Ecto neural progenitor cell (in vitro differentiated cells): ENCODE data around the gene EZH2.

Source experiments
- DNase-seq: peaks from one replicate; pipeline ENCODE4 v3.0.0-alpha.2; 2018; ENCODE audit warnings: low spot score

EZH2 gene

DNA sequence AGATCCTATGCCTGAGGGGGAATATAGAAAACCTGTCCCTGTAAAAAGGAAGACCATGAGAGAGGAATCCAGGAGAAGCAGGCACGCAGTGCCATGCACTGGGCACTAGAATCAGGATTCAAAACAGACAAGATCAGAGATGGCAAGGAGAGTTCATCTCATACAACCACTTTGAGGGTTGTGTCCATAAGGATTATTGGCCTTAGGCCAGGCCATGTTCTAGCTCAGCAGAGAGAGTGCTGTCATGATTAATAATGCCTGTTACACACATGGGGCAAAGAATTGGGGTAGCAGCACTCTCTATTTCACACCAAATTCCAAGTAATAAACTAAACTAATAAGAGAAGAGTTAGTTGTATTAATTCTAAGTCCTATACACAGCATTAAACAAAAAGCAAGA is 29.1 kb downstream of the EZH2 start:
- no peak for DNase-seq

DNA sequence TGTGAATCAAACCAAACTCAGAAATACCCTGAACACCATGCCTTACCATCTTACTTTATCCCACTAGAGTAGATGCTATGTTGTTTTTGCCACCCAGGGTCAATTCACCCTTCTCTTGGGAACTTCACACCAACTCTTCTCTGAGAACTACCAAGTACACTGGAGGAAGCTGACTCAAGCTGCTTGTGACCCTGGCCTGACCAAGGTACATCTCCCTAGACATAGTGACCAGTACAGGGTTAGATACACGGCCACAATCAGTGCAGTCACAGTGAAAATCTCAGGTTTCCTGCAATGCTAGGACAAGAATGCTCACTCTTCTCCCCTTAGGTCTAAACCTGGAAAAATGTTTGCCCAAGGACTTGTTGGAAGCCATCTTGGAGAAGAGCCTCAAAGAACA is 31.8 kb downstream of the EZH2 start:
- DNase-seq: no peak

DNA sequence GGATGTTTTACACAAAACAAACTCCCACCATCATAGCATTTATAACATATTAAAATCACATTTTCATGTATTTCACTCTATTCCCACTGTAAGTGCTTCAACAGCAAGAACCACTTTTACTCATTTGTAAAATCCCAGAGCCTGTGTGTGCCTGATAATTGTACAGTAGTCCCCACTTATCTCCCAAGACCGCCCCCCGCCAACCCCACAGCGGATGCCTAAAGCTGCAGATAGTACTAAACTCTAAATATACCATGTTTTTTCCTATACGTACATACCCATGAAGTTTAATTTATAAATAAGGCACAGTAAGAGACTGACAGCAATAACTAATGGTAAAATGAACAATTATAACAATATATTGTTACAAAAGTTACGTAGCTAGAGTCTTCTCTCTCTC is 33.5 kb downstream of the EZH2 start:
- DNase-seq: no peak

DNA sequence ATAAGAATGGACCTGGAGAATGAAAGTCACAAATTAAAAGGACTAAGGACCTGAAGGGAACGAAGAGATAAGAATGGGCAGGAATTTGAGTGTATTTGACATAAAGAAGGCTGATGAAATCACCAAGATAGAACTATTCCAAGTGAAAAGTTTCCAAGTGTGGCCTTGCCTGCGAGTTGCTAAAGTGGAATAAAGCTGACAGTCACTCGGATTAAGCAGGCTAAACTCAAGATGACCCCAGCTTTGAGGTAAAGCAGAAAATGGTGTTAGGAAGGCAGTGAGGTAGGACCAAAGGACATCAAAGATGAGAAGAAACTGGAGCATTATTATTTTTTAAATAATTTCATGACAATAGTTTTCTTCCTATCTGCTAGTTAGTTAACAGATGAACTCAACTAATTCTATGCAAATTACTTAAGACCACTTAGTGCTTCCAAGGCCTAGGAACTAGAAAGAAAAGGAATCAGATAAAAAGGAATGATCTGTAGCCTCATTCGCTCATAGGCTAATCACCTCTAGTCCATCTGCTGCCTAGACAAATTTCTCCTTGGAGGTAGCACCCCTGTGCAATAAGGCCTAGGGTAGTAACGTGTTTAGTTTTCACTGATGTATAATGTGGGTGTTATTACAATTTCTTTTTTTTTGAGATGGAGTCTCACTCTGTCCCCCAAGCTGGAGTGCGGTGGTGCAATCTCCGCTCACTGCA is 34.5 kb downstream of the EZH2 start:
- no peak for DNase-seq

DNA sequence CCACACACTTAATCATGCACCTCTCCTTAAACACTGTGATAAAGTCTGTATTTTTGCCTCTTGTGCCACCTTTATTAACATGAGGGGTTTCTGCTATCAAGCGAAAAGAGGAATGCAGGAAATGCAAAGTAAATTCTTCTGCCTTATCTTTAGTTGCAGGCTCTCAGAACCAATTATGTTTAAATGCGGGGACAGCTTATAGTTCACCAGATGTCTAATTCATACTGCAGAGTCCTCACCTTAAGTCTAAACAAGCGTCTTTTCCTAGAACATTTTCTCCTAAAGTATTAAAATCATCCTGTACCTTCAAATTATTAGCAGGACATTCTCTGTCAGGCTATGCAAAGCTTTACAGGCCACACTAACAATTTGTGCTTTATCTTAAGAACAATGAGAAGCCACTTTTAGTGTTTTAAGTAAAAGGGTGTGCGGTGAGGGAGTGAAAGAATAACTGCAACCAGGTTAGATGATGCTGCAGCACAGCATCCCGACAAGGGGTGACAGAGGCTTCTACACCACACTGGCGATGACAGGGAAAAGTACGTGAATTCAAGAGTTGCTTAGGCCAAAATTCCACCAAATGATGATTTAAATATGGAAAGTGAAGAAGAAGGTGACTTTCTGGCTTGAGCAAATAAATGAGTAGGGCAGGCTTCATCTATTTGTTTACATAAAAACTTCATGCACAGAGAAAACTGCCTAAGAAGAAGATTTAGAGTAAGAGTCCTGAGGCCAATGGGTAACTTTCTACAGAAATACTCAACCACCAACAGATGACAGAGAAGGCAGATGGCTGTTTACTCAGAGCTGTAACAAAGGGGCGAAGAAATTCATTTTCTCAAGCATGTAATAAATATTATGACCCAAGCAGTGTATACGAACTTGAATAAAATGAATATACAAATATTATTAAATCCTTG is 36.0 kb downstream of the EZH2 start:
- DNase-seq: no peak

DNA sequence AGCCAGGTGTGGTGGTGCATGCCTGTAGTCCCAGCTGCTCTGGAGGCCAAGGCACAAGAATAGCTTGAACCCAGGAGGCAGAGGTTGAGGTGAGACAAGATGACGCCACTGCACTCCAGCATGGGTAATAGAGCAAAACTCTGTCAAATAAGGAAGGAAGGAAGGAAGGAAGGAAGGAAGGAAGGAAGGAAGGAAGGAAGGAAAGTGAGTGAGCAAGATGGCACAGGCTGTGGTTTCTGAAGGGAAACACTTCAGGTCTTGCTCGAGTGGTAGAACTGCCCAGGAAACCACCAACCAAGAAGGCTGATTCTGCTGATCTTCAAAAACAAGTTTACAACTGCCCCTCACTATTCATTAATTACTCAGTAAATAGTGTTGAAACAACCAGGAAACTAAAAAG is 45.2 kb downstream of the EZH2 start:
- no peak for DNase-seq

DNA sequence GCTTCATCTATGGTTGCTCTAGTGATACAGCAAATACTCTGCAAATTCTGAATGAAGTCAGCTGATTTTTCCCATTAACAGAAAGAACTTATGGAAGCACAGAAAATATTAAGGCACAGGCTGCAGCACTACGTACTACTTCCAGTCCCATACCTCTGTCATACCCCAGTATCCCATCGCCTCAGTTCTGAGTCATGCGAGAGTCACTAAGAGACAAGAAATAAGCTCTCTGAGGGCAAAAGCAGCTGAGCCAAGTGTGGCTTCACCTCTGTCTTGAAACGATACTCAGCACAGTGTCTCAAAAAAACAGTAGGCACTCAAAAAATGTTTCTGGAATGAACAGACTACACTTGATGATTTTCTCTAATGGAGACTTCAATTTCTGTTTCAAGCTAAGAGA is 48.2 kb downstream of the EZH2 start:
- no peak for DNase-seq

DNA sequence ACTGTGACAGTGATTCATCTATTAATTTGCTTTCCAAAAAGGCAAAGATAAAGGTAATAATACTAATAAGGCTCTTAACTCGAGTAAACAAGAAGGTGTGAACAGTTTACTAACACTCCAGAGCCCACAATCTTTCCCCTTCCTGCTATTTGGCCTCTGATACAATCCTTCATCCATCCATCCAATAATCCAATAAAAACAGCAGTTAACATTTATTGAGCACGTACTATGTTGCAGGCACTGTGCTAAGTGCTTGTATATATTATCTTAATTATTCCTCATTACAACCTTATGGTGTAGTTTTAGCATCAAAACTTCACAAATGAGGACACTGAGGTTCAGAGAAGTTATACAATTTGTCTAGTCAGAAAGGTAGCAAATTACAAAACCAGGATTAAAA is 49.5 kb downstream of the EZH2 start:
- DNase-seq: no peak

DNA sequence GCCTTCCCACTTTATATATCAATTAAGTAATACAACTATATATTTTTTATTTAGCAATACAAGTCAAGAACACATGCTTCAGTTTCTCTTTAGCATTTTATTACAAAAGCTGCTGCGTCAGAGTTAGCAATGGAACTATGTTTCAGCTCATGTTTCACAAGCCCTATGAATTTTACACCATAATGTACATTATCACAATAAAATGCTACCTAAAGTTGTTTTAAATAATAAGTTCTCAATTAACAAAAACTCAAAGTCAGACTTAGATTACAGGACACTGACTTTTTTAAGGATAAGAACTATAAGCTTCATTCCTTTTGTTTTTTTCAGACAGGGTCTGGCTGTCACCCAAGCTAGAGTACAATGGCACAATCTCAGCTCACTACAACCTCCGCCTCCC is 52.3 kb downstream of the EZH2 start:
- no peak for DNase-seq

DNA sequence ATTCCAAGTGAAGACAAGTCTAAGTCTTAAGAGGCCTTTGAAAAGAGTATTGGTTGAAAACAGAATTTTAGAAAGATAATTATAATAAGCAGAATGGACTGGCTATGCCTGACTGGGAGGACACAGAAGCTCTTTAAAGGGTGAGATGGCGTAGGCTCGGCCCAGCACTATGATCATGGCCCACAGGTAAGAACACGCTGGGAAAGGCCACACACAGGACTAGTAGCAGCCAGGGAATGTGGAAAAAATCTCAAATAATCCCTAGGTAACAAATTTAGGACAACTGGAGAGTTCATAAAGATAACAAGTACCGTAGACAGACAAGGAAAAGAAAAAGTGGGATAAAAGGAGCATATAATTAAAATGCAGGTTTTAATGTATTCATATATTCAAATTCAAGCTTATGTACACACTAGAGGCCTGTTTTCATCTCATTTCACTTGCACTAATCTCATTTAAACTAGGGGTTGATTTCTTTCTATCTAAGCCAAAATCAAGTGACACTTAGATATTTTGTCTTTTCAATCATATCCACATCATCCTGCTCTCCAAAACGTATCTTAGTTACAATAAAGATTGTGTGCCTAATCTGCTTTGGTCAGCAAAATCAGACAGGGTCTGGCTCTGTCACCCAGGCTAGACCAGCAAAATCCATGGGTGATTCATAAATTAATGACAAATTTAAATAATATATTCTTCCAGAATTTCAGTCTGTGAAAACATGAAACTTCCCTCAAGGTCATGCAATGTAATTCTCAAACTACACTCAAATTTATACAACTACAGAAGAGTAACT is 53.0 kb downstream of the EZH2 start:
- DNase-seq: no peak

DNA sequence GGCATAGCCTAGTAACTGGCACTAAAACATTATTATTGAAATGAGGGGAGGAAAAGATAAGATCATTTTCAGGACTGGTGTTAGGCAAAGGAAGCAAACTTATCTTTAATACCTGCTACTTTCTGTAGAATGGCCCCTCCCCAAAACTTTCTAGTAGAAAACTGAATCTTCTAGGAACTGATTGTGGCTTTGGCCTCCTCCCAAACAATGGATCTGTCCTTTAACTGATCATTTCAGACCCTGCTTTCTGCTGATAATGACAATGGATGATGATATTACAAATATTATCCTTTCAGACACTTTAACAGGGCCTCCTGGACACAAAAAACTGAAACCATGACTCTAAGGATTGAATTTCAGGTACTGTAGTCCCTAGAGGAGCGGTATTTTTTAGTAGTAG is 55.1 kb downstream of the EZH2 start:
- no peak for DNase-seq

DNA sequence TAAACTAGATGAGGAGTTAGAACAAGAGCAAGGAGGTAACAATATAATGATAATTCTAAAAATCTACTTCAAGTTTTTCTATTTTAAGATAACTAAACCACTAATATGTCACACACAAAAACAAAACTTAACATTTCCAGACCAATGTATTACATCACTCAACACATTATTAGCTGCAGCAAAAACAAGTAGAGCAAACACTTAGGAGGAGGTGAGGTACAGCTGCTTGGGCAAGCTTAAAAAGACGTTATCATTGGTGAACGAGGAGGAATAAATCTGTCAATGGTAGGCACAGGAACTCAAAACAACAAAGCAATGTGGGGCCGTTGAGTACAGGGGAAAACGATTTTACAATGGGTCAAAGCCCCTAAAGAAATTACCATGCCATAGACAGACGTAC is 58.8 kb downstream of the EZH2 start:
- DNase-seq: no peak

DNA sequence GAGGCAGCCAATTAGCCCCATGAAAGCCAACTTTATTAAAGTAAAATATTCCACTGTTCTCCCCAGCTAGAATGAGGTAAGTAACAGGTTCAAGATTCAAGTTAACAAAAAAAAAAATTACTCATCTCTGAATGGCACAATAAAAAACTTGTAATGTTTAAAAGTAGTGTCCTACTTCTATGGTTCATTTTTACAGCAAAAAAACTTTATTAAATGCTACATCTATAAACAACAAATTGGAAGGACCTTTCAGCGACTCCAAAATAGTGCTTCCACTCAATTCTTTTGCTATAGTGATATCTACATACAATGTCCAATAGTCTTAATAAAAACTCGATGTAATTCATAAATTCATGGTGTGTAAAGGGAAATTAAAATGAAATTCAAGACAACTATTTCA is 59.2 kb downstream of the EZH2 start:
- no peak for DNase-seq

DNA sequence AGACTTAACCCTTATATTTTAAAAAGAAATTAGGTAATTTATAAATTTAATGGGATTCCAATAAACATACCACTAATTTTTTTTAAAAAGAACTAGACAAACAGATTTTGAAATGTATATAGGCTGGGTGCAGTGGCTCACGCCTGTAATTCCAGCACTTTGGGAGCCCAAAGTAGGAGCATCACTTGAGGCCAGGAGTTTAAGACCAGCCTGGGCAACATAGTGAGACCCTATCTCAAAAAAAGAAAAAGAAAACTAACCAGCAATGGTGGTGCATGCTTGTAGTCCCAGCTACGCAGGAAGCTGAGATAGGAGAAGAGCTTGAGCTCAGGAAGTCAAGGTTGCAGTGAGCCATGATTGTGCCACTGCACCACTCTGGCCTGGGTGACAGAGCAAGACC is 62.7 kb downstream of the EZH2 start:
- DNase-seq: no peak

DNA sequence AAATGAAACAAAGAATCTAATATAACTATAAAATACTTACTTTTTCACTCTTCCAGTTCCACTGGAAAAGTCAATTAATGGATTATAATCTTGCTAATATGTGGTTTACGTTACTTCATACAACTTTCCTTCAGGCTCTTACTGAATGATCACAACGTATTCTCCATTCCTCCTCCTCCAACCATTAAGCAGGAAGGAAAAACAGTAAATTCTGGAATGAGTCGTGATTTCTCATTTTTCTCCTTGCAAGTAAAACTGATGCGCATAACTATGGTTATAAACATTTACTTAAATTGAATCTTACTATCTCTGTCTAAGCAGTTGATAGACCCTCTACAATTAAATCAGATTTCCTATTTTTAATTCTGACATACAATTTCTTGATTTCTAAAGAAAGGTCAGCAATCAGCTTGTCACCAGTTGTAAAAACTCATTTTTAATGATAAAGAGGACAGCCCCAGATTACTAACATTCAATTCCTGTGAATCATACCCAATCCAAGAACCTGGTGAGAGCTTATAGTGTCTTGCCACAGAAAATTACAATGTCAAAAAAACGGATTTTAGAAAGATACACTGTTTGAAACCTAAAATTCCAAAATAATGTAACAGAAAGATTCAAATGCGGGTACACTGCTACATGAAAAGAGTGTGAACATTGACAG is 64.3 kb downstream of the EZH2 start:
- DNase-seq: no peak

DNA sequence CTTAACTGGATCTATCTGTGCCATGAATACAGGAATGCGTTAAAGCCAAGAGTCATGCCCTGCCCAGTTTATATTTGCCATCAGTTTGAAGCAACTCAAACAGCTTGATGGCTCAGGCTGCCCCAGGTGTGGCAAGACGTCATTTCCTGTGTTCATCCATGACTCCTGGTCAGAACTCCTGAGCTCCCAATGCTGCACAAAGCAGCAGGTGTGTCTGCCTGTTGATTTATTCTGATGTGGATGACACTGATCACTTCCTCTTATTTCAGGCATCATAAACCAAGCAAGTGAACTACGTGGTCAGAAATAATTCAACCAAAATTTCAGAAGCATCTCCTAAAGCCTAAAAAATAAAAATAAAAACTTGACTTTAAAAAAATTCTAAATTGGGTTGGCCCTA is 68.5 kb downstream of the EZH2 start:
- DNase-seq: no peak

DNA sequence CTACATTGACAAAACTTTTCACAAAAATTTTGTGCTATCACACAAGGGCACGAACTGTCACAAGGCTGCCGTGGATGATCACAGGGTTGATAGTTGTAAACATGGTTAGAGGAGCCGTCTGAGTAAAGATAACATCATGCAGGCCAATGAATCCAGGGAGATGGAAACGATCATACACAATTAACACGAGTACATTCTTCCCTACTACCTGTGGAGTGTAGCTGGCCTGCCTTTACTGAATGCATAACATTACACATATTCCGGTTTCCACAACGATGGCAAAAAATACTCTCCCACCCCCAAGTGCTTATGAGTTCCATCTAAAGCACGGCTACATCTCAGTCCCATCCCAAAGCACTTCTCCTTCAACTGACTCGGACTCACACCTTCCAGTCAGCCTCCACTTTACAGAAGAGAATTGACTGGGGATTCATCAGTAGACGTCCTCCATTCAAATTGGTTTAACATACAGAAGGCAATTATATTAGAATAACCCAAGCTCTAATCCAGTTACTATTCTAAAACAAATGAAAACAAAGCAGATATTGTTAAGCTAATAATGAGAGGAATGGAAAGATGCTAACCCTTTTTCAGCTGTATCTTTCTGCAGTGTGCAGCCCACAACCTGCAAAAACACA is 69.0 kb downstream of the EZH2 start:
- DNase-seq: no peak

DNA sequence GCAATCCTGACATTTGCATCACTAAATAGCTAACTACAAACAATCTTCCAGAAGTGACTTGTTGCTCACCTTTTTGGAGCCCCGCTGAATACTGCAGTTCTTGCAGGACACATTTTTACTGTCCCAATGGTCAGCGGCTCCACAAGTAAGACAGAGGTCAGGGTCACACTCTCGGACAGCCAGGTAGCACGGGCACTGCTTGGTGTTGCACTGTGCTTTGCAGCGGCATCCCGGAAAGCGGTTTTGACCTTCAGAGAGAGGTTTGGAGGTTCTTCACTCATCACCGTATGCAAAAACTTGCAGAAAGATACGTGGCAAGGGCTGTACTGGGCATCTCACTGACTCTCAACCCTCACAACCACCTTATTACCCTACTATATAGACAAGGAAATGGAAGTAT is 70.2 kb downstream of the EZH2 start:
- DNase-seq: no peak

DNA sequence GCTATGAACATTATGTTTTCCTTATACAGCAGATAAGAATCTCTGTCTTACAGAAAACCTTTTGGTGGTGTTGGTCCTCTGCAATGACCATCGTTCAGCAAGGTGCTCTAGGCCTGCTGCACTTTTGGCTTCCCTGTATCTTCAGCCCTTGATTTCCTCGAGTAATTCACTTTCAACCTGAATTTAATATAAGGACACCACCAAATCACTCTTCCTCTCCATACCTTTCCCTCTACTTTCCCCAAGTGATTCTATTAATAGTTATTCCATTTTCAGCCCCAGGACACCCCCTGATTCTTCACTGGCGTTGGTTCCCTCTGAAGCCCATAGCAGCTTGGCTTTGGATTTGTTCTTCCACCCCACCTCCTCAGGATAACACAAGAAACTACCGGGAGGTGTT is 72.2 kb downstream of the EZH2 start:
- no peak for DNase-seq

DNA sequence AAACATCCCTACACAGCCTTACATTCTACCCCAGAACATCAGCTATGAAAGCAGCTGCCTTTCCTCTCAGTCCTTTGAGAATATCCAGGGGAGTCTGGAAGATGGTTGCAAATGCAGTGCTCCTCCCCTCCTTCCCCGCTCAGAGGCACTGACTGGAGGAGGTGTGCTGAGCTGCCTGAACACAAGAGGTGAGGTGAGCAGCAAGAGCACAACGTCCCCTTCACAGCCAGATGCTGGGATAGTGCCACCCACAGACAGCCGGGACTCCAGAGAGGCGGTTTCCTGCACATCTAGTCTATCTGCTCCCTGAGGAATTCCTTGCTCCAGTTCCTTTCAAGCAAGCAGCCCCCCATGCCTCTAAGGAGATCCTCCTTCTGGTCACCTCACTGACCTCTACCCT is 74.2 kb downstream of the EZH2 start:
- no peak for DNase-seq

DNA sequence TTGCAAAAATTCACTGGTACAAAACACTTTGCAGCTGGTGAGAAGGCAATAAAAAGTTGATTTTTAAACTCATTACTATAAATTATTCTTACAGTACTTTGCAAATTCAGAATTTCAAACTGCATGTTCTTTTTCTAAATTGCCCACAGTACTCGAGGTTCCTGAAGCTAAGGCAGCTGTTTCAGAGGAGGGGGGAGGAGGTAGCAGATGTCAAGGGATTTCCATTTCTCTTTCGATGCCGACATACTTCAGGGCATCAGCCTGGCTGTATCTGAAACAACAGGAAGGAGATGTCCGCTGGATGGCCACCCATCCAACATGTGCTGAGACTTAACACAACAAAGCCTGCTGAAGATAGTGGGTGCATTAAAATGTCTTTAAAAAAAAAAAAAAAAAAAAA is 76.7 kb downstream of the EZH2 start:
- DNase-seq: no peak

DNA sequence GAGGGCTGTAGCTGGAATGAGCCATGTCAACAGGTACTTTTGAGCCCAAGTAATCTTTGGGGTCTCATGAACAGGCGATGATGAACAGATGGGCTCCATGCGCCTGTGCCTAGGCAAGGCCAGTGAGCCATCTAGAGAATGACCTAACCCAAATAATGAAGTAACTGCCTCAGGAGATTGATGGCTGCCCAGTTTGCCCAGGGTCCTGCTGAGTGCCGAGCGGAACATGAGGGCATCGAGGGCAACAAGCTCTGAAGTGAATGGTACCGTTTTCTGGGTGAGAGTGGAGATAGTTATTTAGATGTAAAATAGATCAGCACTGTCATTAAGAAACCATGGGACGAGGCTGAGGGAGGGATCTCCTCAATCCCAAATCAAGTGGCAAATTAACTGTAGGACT is 77.9 kb downstream of the EZH2 start:
- no peak for DNase-seq
